ENCODE measurements around the gene ARV1.
"Not testable (repeated sequence)": the region's sequence is repeated elsewhere in the genome, so short reads cannot be mapped to it uniquely, and the experiment has no call there.

ARV1 gene

GRCh38 chr1:231037585-231038517 lies 59.0 kb downstream of the ARV1 start:
- H3K9me3 ChIP-seq (replicated peaks; ENCODE audit: low read length), result no peaks in the 10 kb centered on the region
- peaks cover 11% of the 10 kb centered on the region for H3K4me1 ChIP-seq (ENCODE audit: control insufficient read depth, insufficient read depth, low read length)
- peaks cover 18% of the 10 kb centered on the region for H3K27me3 ChIP-seq (ENCODE audit: control insufficient read depth, insufficient read depth, low read length)
- no peak overlapping the region for H3K4me2 ChIP-seq (ENCODE audit: low read length)
- H3K36me3 ChIP-seq (ENCODE audit: insufficient read depth, low read length), result no peaks in the 10 kb centered on the region
- H3K9ac ChIP-seq (ENCODE audit: low read depth, low read length), result no peak overlapping the region
- H3K4me3 ChIP-seq (ENCODE audit: low read length), result no peak overlapping the region

DNA sequence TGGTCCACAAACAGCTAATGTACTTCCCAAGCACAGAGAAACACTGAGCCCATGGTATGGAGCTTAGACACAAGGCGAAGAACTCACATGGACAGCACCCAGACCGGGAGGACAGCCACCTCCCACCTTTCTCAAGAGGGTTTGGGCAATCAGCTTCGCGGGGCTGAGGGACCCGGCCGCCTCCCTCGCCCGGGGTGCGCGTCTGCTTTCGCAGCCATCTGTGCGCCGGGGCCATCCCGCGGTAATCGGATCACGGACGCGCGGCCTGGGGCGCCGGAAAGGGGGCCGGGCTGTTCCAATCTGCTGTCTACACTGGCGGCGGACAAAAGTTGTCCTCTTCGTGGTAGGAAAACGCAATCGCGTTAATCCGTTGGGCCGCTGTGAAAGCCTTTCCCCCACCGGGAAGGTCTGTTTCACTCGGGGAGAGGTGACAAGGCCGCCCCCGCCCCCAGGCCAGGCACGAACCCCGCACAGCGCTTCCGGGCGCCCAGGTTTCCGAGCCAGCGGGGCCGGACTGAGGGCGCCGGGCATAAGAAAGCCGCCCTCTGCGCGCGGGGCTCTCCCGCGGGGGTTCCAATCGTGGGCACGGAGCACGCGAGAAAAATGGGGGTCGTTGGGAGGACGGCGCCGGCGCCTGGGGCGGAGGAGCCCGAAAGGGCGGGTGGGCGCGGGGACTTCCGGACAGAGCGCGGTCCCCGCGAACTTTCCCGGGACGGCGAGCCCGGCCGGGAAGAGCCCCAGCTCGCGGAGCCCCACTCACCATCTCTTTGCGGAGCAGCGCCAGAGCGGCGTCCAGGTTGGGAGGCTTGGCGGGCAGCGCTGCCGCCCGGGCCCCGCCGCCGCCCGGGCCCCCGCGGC lies 60.5 kb downstream of the ARV1 start:
- no peaks in the 10 kb centered on the region for H3K36me3 ChIP-seq (ENCODE audit: insufficient read depth, low read length)
- peak overlapping the region; percentile 83 for H3K4me3 ChIP-seq (ENCODE audit: low read length)
- peaks cover 11% of the 10 kb centered on the region for H3K4me1 ChIP-seq (ENCODE audit: control insufficient read depth, insufficient read depth, low read length)
- peak overlapping the region; percentile 96 for H3K4me2 ChIP-seq (ENCODE audit: low read length)
- peak overlapping the region; percentile 76 for H3K9ac ChIP-seq (ENCODE audit: low read depth, low read length)
- H3K27me3 ChIP-seq (ENCODE audit: control insufficient read depth, insufficient read depth, low read length), result peaks cover 19% of the 10 kb centered on the region
- no peaks in the 10 kb centered on the region for H3K9me3 ChIP-seq (replicated peaks; ENCODE audit: low read length)

GRCh38 chr1:231040019-231040799 lies 61.3 kb downstream of the ARV1 start, which contains the start of gene FAM89A:
Gene FAM89A (minus strand): TSS chr1:231040254. CDS start chr1:231040211, 43 bp downstream.
- no peaks in the 10 kb centered on the region for H3K9me3 ChIP-seq (replicated peaks; ENCODE audit: low read length)
- H3K9ac ChIP-seq (ENCODE audit: low read depth, low read length), result peak within 1 kb of the TSS; percentile 76
- H3K36me3 ChIP-seq (ENCODE audit: insufficient read depth, low read length), result no peaks in the 10 kb centered on the region
- peaks cover 11% of the 10 kb centered on the region for H3K4me1 ChIP-seq (ENCODE audit: control insufficient read depth, insufficient read depth, low read length)
- peaks cover 25% of the 10 kb centered on the region for H3K27me3 ChIP-seq (ENCODE audit: control insufficient read depth, insufficient read depth, low read length)
- H3K4me2 ChIP-seq (ENCODE audit: low read length), result peak within 1 kb of the TSS; percentile 96
- peak within 1 kb of the TSS; percentile 83 for H3K4me3 ChIP-seq (ENCODE audit: low read length)

DNA sequence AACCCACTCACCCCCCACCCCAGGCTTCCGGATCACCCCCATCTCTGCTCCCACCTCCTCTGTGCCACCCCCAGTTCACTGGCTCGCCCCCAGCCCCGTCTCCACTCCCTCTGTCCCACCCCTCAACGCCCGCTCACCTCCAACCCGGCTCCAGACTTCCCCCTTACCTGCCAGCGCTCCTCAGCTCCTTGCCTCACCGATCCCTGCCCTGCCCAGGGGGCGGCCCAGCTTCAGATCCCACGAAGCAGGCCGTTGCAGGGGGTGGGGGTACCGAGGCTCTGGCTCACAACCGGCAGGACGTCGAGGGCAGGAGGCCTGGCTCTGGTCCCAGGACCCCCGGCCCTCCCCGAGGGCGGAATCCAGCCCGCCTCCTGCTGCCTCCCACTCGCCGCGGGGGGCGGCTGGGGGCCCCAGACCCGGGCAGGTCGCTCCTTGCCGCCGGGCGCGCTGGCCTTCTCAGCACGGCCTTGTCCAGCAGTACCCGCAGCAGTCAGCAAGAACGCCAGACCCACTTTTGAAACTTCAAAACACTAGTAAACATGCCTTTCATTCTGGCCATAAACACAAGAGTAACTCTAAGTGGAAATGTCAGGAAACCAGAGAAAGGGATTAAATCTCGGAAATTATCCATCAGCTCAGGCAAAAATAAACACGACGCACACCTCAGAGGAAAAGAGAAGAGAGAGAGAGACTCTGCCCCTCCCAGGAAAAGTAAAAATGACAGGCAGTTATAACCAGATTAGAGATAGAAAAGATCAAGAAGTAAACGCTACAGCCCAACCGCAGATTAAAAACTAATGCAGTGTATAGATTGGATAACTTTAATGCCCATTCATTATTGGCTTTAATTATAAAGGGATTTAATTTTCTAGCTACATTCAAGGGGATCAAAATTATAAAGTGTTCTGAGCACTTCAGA lies 62.2 kb downstream of the ARV1 start:
- Histone ChIP-seq H3K9me3 (replicated peaks; ENCODE audit: low read length) (no peaks in the 10 kb centered on the region), H3K36me3 (ENCODE audit: insufficient read depth, low read length) (no peaks in the 10 kb centered on the region), H3K4me2 (ENCODE audit: low read length) (peak overlapping the region; percentile 96), H3K27me3 (ENCODE audit: control insufficient read depth, insufficient read depth, low read length) (peaks cover 29% of the 10 kb centered on the region), H3K9ac (ENCODE audit: low read depth, low read length) (no peak overlapping the region), H3K4me1 (ENCODE audit: control insufficient read depth, insufficient read depth, low read length) (peaks cover 11% of the 10 kb centered on the region), H3K4me3 (ENCODE audit: low read length) (no peak overlapping the region)

- H3K9me3 ChIP-seq (replicated peaks; ENCODE audit: low read length), result no peaks in the 10 kb centered on the region
- H3K4me2 ChIP-seq (ENCODE audit: low read length), result no peak overlapping the region
- no peaks in the 10 kb centered on the region for H3K36me3 ChIP-seq (ENCODE audit: insufficient read depth, low read length)
- H3K27me3 ChIP-seq (ENCODE audit: control insufficient read depth, insufficient read depth, low read length), result peaks cover 34% of the 10 kb centered on the region
- no peak overlapping the region for H3K9ac ChIP-seq (ENCODE audit: low read depth, low read length)
- H3K4me3 ChIP-seq (ENCODE audit: low read length), result no peak overlapping the region
- H3K4me1 ChIP-seq (ENCODE audit: control insufficient read depth, insufficient read depth, low read length), result peaks cover 11% of the 10 kb centered on the region
Observed at GRCh38 chr1:231041719-231042261, 62.9 kb downstream of the ARV1 start.

GRCh38 chr1:231044588-231044987 lies 65.7 kb downstream of the ARV1 start:
- Histone ChIP-seq H3K4me2 (ENCODE audit: low read length) (no peak overlapping the region), H3K4me3 (ENCODE audit: low read length) (no peak overlapping the region), H3K27me3 (ENCODE audit: control insufficient read depth, insufficient read depth, low read length) (peaks cover 41% of the 10 kb centered on the region), H3K4me1 (ENCODE audit: control insufficient read depth, insufficient read depth, low read length) (peaks cover 4% of the 10 kb centered on the region), H3K9me3 (replicated peaks; ENCODE audit: low read length) (no peaks in the 10 kb centered on the region), H3K36me3 (ENCODE audit: insufficient read depth, low read length) (no peaks in the 10 kb centered on the region), H3K9ac (ENCODE audit: low read depth, low read length) (no peak overlapping the region)

DNA sequence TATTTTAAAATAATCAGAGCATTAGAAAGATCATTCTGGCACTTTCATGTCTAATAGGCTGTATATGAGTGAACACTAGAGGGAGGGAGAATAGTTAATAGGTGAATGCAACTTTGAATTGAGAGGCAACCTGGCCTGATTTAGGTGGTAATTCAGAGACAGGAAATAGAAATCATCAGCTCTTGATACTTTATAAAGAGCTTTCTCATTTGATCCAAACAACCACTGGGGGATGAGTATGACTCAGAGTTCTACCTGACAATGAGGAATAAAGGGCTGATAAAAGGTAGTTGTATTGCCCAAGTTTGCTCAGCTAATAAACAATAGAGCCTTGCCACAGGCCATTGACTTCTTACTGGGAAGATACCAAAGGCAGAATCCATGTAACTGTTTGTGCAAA lies 66.4 kb downstream of the ARV1 start:
- Histone ChIP-seq H3K4me2 (ENCODE audit: low read length) (no peak overlapping the region), H3K27me3 (ENCODE audit: control insufficient read depth, insufficient read depth, low read length) (peaks cover 41% of the 10 kb centered on the region), H3K9ac (ENCODE audit: low read depth, low read length) (no peak overlapping the region), H3K4me1 (ENCODE audit: control insufficient read depth, insufficient read depth, low read length) (peaks cover 2% of the 10 kb centered on the region), H3K36me3 (ENCODE audit: insufficient read depth, low read length) (no peaks in the 10 kb centered on the region), H3K9me3 (replicated peaks; ENCODE audit: low read length) (no peaks in the 10 kb centered on the region), H3K4me3 (ENCODE audit: low read length) (no peak overlapping the region)

- H3K4me1 ChIP-seq (ENCODE audit: control insufficient read depth, insufficient read depth, low read length); H3K9ac ChIP-seq (ENCODE audit: low read depth, low read length); H3K4me2 ChIP-seq (ENCODE audit: low read length); H3K9me3 ChIP-seq (replicated peaks; ENCODE audit: low read length); H3K4me3 ChIP-seq (ENCODE audit: low read length); H3K36me3 ChIP-seq (ENCODE audit: insufficient read depth, low read length): not testable (repeated sequence)
- H3K27me3 ChIP-seq (ENCODE audit: control insufficient read depth, insufficient read depth, low read length), result peaks cover 37% of the 10 kb centered on the region
Observed at GRCh38 chr1:231045921-231046729, 67.2 kb downstream of the ARV1 start.

- Histone ChIP-seq H3K4me3 (ENCODE audit: low read length) (no peak overlapping the region), H3K9me3 (replicated peaks; ENCODE audit: low read length) (no peaks in the 10 kb centered on the region), H3K9ac (ENCODE audit: low read depth, low read length) (no peak overlapping the region), H3K36me3 (ENCODE audit: insufficient read depth, low read length) (no peaks in the 10 kb centered on the region), H3K4me2 (ENCODE audit: low read length) (no peak overlapping the region), H3K4me1 (ENCODE audit: control insufficient read depth, insufficient read depth, low read length) (no peaks in the 10 kb centered on the region), H3K27me3 (ENCODE audit: control insufficient read depth, insufficient read depth, low read length) (peaks cover 29% of the 10 kb centered on the region)
Observed at GRCh38 chr1:231046730-231047395, 68.0 kb downstream of the ARV1 start.
